Neural cell (in vitro differentiated cells): Measurements from ENCODE around the gene GPC3. TPM values are rescaled to one million over a fixed set of nuclear protein-coding genes. Genes with fewer than 3 reads are reported as not detected.

Experiments
- H2AFZ ChIP-seq: fragments of 200-600, 300-800 bp; sonication (generic), shearing (Covaris generic); 2 replicates; pipeline ENCODE4 v1.6.0; 2014; ENCODE audit warnings: low read depth, mild to moderate bottlenecking, antibody characterized with exemption, low read length, moderate library complexity
- H3F3A ChIP-seq: fragments of 200-600 bp; shearing (Covaris generic); 2 replicates; pipeline ENCODE4 v1.6.1; 2016; ENCODE audit warnings: mild to moderate bottlenecking, moderate library complexity, mixed read lengths, antibody characterized with exemption, low read length; ENCODE audit not compliant: insufficient read depth, poor library complexity, severe bottlenecking
- H3K27ac ChIP-seq: fragments of 200-600, 300-800 bp; sonication (generic), shearing (Covaris generic); 2 replicates; pipeline ENCODE4 v1.5.1; 2014; ENCODE audit warnings: mild to moderate bottlenecking, low read length, moderate library complexity
- H3K27me3 ChIP-seq: fragments of 300-800, 200-600 bp; sonication (generic), shearing (Covaris generic); 2 replicates; pipeline ENCODE4 v1.6.0; 2014; ENCODE audit warnings: mild to moderate bottlenecking, low read depth, low read length, moderate library complexity; ENCODE audit not compliant: insufficient read depth
- H3K36me3 ChIP-seq: fragments of 300-800, 200-600 bp; sonication (generic), shearing (Covaris generic); 2 replicates; pipeline ENCODE4 v1.5.1; 2014; ENCODE audit warnings: mild to moderate bottlenecking, antibody characterized with exemption, low read length, moderate library complexity; ENCODE audit not compliant: insufficient read depth
- H3K4me2 ChIP-seq: fragments of 300-800, 200-600 bp; sonication (generic), shearing (Covaris generic); 2 replicates; pipeline ENCODE4 v1.6.0; 2014; ENCODE audit warnings: mild to moderate bottlenecking, low read length
- H3K4me3 ChIP-seq: fragments of 300-800, 200-600 bp; sonication (generic), shearing (Covaris generic); 2 replicates; pipeline ENCODE4 v1.5.1; 2014; ENCODE audit warnings: mild to moderate bottlenecking, low read length, moderate library complexity
- H3K79me2 ChIP-seq: fragments of 200-600 bp; shearing (Covaris generic); replicated peaks from 2 replicates; pipeline ENCODE4 v1.6.0; 2014; ENCODE audit warnings: mild to moderate bottlenecking, low read length, moderate library complexity; ENCODE audit not compliant: insufficient read depth
- H3K9ac ChIP-seq: fragments of 300-800, 200-600 bp; sonication (generic), shearing (Covaris generic); 2 replicates; pipeline ENCODE4 v1.6.1; 2016; ENCODE audit warnings: mild to moderate bottlenecking, low read length, mixed read lengths
- H3K9me2 ChIP-seq: fragments of 200-600 bp; shearing (Covaris generic); 2 replicates; pipeline ENCODE4 v1.6.1; 2016; ENCODE audit warnings: mild to moderate bottlenecking, low read length, mixed read lengths; ENCODE audit not compliant: insufficient read depth
- H3K9me3 ChIP-seq: fragments of 200-600, 300-800 bp; sonication (generic), shearing (Covaris generic); 2 replicates; pipeline ENCODE4 v1.6.1; 2016; ENCODE audit warnings: mild to moderate bottlenecking, mixed run types, low read length, moderate library complexity, mixed read lengths
- H4K20me1 ChIP-seq: fragments of 200-600 bp; shearing (Covaris generic); 2 replicates; pipeline ENCODE4 v1.6.1; 2016; ENCODE audit warnings: mild to moderate bottlenecking, mixed run types; ENCODE audit not compliant: insufficient read depth
- CTCF ChIP-seq: fragments of 450-650 bp; IDR thresholded peaks from 2 replicates; pipeline ENCODE4 v1.5.1; 2014; ENCODE audit warnings: antibody characterized with exemption, mild to moderate bottlenecking, moderate library complexity; ENCODE audit not compliant: poor library complexity, severe bottlenecking
- EP300 ChIP-seq: fragments of 450-650 bp; conservative IDR thresholded peaks from 2 replicates; pipeline ENCODE4 v1.6.1; 2014; ENCODE audit warnings: antibody characterized with exemption, mild to moderate bottlenecking, moderate library complexity; ENCODE audit not compliant: poor library complexity, severe bottlenecking
- EZH2 ChIP-seq: fragments of 200-600, 300-800 bp; shearing (Covaris generic), sonication (generic); IDR thresholded peaks from 2 replicates; pipeline ENCODE4 v1.6.1; 2014; ENCODE audit warnings: antibody characterized with exemption, low read length, borderline replicate concordance, mild to moderate bottlenecking; ENCODE audit not compliant: insufficient read depth, poor library complexity, severe bottlenecking
- MXI1 ChIP-seq: fragments of 450-650 bp; conservative IDR thresholded peaks from 2 replicates; pipeline ENCODE4 v1.6.1; 2014; ENCODE audit warnings: antibody characterized with exemption, mild to moderate bottlenecking; ENCODE audit not compliant: poor library complexity, severe bottlenecking
- POLR2AphosphoS5 ChIP-seq: IDR thresholded peaks from 2 replicates; pipeline ENCODE4 v1.6.1; 2012
- RAD21 ChIP-seq: fragments of 450-650 bp; conservative IDR thresholded peaks from 2 replicates; pipeline ENCODE4 v1.6.1; 2014; ENCODE audit warnings: antibody characterized with exemption, mild to moderate bottlenecking, moderate library complexity
- REST ChIP-seq: IDR thresholded peaks from 2 replicates; pipeline ENCODE4 v1.6.1; 2012; ENCODE audit warnings: borderline replicate concordance
- SMC3 ChIP-seq: fragments of 450-650 bp; conservative IDR thresholded peaks from 2 replicates; pipeline ENCODE4 v1.6.1; 2014; ENCODE audit warnings: antibody characterized with exemption, mild to moderate bottlenecking, moderate library complexity; ENCODE audit not compliant: poor library complexity
- TAF1 ChIP-seq: IDR thresholded peaks from 2 replicates; pipeline ENCODE4 v1.6.1; 2012; ENCODE audit warnings: low read depth
- polyA plus RNA-seq: library from polyadenylated mRNA; depleted of rRNA; stranded (reverse); fragments of >200 nt; gene quantifications from 2 replicates; pipeline ENCODE4 v1.2.3, GENCODE V29; 2014

GPC3 gene
- polyA plus RNA-seq, 1 donor from 2014 or later = 2.1 TPM

- no peaks in the 10 kb centered on the region for H3K9me2 ChIP-seq
- TF ChIP-seq SMC3 (no peak), CTCF (no peak), TAF1 (no peak), POLR2AphosphoS5 (no peak), REST (no peak), EP300 (no peak), MXI1 (no peak), RAD21 (no peak), EZH2 (no peak)
- H3F3A ChIP-seq = no peaks in the 10 kb centered on the region
- H3K79me2 ChIP-seq = no peaks in the 10 kb centered on the region
- no peak overlapping the region for H3K4me3 ChIP-seq
- H3K9me3 ChIP-seq = no peaks in the 10 kb centered on the region
- no peaks in the 10 kb centered on the region for H4K20me1 ChIP-seq
- H3K9ac ChIP-seq = no peak overlapping the region
- no peak overlapping the region for H2AFZ ChIP-seq
- H3K4me2 ChIP-seq = no peak overlapping the region
- no peaks in the 10 kb centered on the region for H3K36me3 ChIP-seq
- H3K27ac ChIP-seq = no peak overlapping the region
- no peaks in the 10 kb centered on the region for H3K27me3 ChIP-seq
These were observed 169.9 kb downstream of the GPC3 start for GRCh38 chrX:133815496-133815895.

- H3K9me3 ChIP-seq = no peaks in the 10 kb centered on the region
- H3K4me3 ChIP-seq = no peak overlapping the region
- no peak overlapping the region for H3K4me2 ChIP-seq
- TF ChIP-seq TAF1 (no peak), SMC3 (no peak), MXI1 (no peak), POLR2AphosphoS5 (no peak), CTCF (no peak), REST (no peak)
- no peaks in the 10 kb centered on the region for H3K27me3 ChIP-seq
- no peaks in the 10 kb centered on the region for H3K36me3 ChIP-seq
- H3F3A ChIP-seq = no peaks in the 10 kb centered on the region
- H2AFZ ChIP-seq = no peak overlapping the region
- no peaks in the 10 kb centered on the region for H3K9me2 ChIP-seq
- H3K9ac ChIP-seq = no peak overlapping the region
- H4K20me1 ChIP-seq = no peaks in the 10 kb centered on the region
- H3K79me2 ChIP-seq = no peaks in the 10 kb centered on the region
- H3K27ac ChIP-seq = no peak overlapping the region
These were observed 171.4 kb downstream of the GPC3 start for GRCh38 chrX:133813971-133814370.
